Neural progenitor cell (in vitro differentiated cells): ENCODE results near the gene ACAN. TPM values are rescaled to one million over a fixed set of nuclear protein-coding genes. Genes with fewer than 3 reads are reported as not detected.

Experiments
- DNase-seq: peaks from one replicate; pipeline ENCODE4 v3.0.0-alpha.2; 2016; ENCODE audit warnings: low spot score
- H2AFZ ChIP-seq: fragments of 200-600 bp; sonication (generic); replicated peaks from 2 replicates; pipeline ENCODE4 v1.6.1; 2016; ENCODE audit warnings: antibody characterized with exemption
- H3F3A ChIP-seq: fragments of 200-600 bp; sonication (generic); 2 replicates; pipeline ENCODE4 v1.6.1; 2016; ENCODE audit warnings: antibody characterized with exemption, low read depth
- H3K27ac ChIP-seq: fragments of 200-600 bp; sonication (generic); 2 replicates; pipeline ENCODE4 v1.5.1; 2016; ENCODE audit warnings: mild to moderate bottlenecking
- H3K27me3 ChIP-seq: fragments of 200-600 bp; sonication (generic); 2 replicates; pipeline ENCODE4 v1.6.1; 2016; ENCODE audit warnings: mild to moderate bottlenecking, moderate library complexity
- H3K36me3 ChIP-seq: fragments of 200-600 bp; sonication (generic); 2 replicates; pipeline ENCODE4 v1.5.1; 2016
- H3K4me1 ChIP-seq: fragments of 200-600 bp; sonication (generic); 2 replicates; pipeline ENCODE4 v1.6.1; 2016; ENCODE audit warnings: mixed run types
- H3K4me2 ChIP-seq: fragments of 200-600 bp; sonication (generic); 2 replicates; pipeline ENCODE4 v1.6.1; 2016
- H3K4me3 ChIP-seq: fragments of 200-600 bp; sonication (generic); 2 replicates; pipeline ENCODE4 v1.5.1; 2016
- H3K79me2 ChIP-seq: fragments of 200-600 bp; sonication (generic); 2 replicates; pipeline ENCODE4 v1.6.1; 2016; ENCODE audit warnings: low read depth
- H3K9ac ChIP-seq: fragments of 200-600 bp; sonication (generic); 2 replicates; pipeline ENCODE4 v1.6.1; 2016
- H3K9me3 ChIP-seq: fragments of 200-600 bp; sonication (generic); 2 replicates; pipeline ENCODE4 v1.5.1; 2016; ENCODE audit warnings: low read depth
- H4K20me1 ChIP-seq: fragments of 200-600 bp; sonication (generic); 2 replicates; pipeline ENCODE4 v1.6.1; 2016; ENCODE audit warnings: low read depth
- H3K27ac Mint-ChIP-seq: 3 replicates; pipeline ENCODE4 v1.8.0; 2021; ENCODE audit warnings: mixed read lengths
- H3K27me3 Mint-ChIP-seq: 2 replicates; pipeline ENCODE4 v1.8.0; 2022; ENCODE audit warnings: low read depth, mild to moderate bottlenecking, inconsistent platforms, moderate library complexity, mixed read lengths; ENCODE audit not compliant: insufficient read depth
- H3K36me3 Mint-ChIP-seq: 3 replicates; pipeline ENCODE4 v1.8.0; 2021; ENCODE audit warnings: mixed read lengths
- H3K4me1 Mint-ChIP-seq: 3 replicates; pipeline ENCODE4 v1.8.0; 2021; ENCODE audit warnings: mixed read lengths
- H3K4me3 Mint-ChIP-seq: 3 replicates; pipeline ENCODE4 v1.8.0; 2021; ENCODE audit warnings: mild to moderate bottlenecking, moderate library complexity, mixed read lengths
- H3K9me3 Mint-ChIP-seq: 3 replicates; pipeline ENCODE4 v1.8.0; 2020; ENCODE audit warnings: mixed read lengths
- EZH2 ChIP-seq: fragments of 200-600 bp; sonication (generic); IDR thresholded peaks from 2 replicates; pipeline ENCODE4 v1.6.1; 2017; ENCODE audit warnings: antibody characterized with exemption, mild to moderate bottlenecking, moderate library complexity
- EZH2phosphoT487 ChIP-seq: fragments of 200-600 bp; sonication (generic); IDR thresholded peaks from 2 replicates; pipeline ENCODE4 v1.6.1; 2017; ENCODE audit warnings: antibody characterized with exemption
- total RNA-seq: library from RNA; depleted of rRNA; stranded (reverse); fragments of >200 nt; gene quantifications from 2 replicates; pipeline ENCODE4 v1.2.3, GENCODE V29; 2015; ENCODE audit warnings: low replicate concordance
- TF ChIP-seq, protein P1 (sequence below): fragments of 200-600 bp; sonication (generic); IDR thresholded peaks from 2 replicates; pipeline ENCODE4 v1.5.1; 2017; ENCODE audit warnings: antibody characterized with exemption, mild to moderate bottlenecking

ACAN gene
- total RNA-seq, 1 donor from 2014 or later: 0.06 TPM

DNA sequence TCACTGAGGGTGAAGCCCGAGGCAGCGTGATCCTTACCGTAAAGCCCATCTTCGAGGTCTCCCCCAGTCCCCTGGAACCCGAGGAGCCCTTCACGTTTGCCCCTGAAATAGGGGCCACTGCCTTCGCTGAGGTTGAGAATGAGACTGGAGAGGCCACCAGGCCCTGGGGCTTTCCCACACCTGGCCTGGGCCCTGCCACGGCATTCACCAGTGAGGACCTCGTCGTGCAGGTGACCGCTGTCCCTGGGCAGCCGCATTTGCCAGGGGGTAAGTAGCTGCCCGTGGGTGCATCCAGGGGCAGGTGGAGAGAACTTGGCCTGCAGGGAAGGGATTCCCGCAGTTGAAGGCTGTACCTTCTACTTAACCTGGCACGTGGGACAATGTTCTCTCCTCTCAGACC lies 42.4 kb downstream of the ACAN start:
- Mint-ChIP-seq H3K4me1 (no peaks in the 10 kb centered on the region), H3K27me3 (peaks cover 4% of the 10 kb centered on the region), H3K4me3 (no peak overlapping the region), H3K9me3 (no peaks in the 10 kb centered on the region), H3K27ac (no peak overlapping the region), H3K36me3 (no peaks in the 10 kb centered on the region)
- Histone ChIP-seq H3K4me3 (no peak overlapping the region), H3K27me3 (no peaks in the 10 kb centered on the region), H3K9me3 (no peaks in the 10 kb centered on the region), H3K79me2 (no peaks in the 10 kb centered on the region), H3K4me1 (no peaks in the 10 kb centered on the region), H3K36me3 (no peaks in the 10 kb centered on the region), H2AFZ (no peak overlapping the region), H3K27ac (no peak overlapping the region), H3F3A (no peaks in the 10 kb centered on the region), H3K9ac (no peak overlapping the region), H3K4me2 (no peak overlapping the region), H4K20me1 (no peaks in the 10 kb centered on the region)
- TF ChIP-seq EZH2phosphoT487: no peak
- TF ChIP-seq EZH2: no peak
- TF ChIP-seq, protein P1, sequence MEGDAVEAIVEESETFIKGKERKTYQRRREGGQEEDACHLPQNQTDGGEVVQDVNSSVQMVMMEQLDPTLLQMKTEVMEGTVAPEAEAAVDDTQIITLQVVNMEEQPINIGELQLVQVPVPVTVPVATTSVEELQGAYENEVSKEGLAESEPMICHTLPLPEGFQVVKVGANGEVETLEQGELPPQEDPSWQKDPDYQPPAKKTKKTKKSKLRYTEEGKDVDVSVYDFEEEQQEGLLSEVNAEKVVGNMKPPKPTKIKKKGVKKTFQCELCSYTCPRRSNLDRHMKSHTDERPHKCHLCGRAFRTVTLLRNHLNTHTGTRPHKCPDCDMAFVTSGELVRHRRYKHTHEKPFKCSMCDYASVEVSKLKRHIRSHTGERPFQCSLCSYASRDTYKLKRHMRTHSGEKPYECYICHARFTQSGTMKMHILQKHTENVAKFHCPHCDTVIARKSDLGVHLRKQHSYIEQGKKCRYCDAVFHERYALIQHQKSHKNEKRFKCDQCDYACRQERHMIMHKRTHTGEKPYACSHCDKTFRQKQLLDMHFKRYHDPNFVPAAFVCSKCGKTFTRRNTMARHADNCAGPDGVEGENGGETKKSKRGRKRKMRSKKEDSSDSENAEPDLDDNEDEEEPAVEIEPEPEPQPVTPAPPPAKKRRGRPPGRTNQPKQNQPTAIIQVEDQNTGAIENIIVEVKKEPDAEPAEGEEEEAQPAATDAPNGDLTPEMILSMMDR: no peak
- no peak for DNase-seq

DNA sequence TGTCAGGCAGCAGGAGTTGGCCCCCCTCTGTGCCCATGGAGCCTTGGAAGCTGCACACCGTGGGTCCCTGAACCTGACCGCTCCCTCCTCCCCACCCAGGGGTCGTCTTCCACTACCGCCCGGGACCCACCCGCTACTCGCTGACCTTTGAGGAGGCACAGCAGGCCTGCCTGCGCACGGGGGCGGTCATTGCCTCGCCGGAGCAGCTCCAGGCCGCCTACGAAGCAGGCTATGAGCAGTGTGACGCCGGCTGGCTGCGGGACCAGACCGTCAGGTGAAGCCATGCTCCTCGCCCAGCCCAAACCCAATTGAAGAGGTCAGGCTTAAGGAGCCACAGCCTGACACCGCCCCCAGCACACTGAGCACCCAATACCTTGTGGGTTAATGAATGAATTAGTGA lies 43.9 kb downstream of the ACAN start:
- Histone ChIP-seq H3K9ac (no peak overlapping the region), H3F3A (no peaks in the 10 kb centered on the region), H3K27me3 (no peaks in the 10 kb centered on the region), H3K4me3 (no peak overlapping the region), H3K4me1 (no peaks in the 10 kb centered on the region), H3K36me3 (no peaks in the 10 kb centered on the region), H3K79me2 (no peaks in the 10 kb centered on the region), H3K9me3 (no peaks in the 10 kb centered on the region), H3K4me2 (no peak overlapping the region), H2AFZ (no peak overlapping the region), H4K20me1 (no peaks in the 10 kb centered on the region), H3K27ac (no peak overlapping the region)
- H3K27ac Mint-ChIP-seq: no peak overlapping the region
- H3K36me3 Mint-ChIP-seq: no peaks in the 10 kb centered on the region
- no peaks in the 10 kb centered on the region for H3K9me3 Mint-ChIP-seq
- peaks cover 6% of the 10 kb centered on the region for H3K27me3 Mint-ChIP-seq
- TF ChIP-seq EZH2phosphoT487 (no peak), EZH2 (no peak)
- TF ChIP-seq, protein P1: no peak
- H3K4me1 Mint-ChIP-seq: no peaks in the 10 kb centered on the region
- no peak for DNase-seq
- no peak overlapping the region for H3K4me3 Mint-ChIP-seq

DNA sequence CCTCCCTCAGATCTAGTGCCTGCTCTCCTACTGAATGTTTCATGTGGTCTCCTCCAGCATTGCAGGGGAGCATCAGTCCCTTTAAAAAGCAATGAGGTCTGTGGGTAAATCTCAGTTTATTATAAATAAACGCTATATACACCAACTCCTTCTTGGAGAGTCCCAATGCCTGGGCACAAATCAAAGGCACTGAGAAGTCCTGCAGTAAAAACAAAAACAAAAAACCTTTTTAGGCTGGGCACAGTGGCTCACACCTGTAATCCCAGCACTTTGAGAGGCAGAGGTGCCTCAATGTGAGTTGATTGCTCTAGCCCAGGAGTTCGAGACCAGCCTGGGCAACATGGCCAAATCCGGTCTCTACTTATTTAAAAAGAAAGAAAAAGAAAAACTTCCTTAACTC lies 45.0 kb downstream of the ACAN start:
- Mint-ChIP-seq H3K27me3 (peaks cover 6% of the 10 kb centered on the region), H3K27ac (no peak overlapping the region), H3K4me1 (no peaks in the 10 kb centered on the region), H3K4me3 (no peak overlapping the region), H3K9me3 (no peaks in the 10 kb centered on the region), H3K36me3 (no peaks in the 10 kb centered on the region)
- no peaks in the 10 kb centered on the region for H3K79me2 ChIP-seq
- no peak overlapping the region for H3K9ac ChIP-seq
- TF ChIP-seq, protein P1: no peak
- TF ChIP-seq EZH2 (no peak), EZH2phosphoT487 (no peak)
- H3K36me3 ChIP-seq: no peaks in the 10 kb centered on the region
- no peaks in the 10 kb centered on the region for H4K20me1 ChIP-seq
- no peak overlapping the region for H2AFZ ChIP-seq
- H3K4me2 ChIP-seq: no peak overlapping the region
- no peak overlapping the region for H3K4me3 ChIP-seq
- no peak overlapping the region for H3K27ac ChIP-seq
- H3K4me1 ChIP-seq: no peaks in the 10 kb centered on the region
- H3K9me3 ChIP-seq: no peaks in the 10 kb centered on the region
- H3K27me3 ChIP-seq: no peaks in the 10 kb centered on the region
- no peak for DNase-seq
- no peaks in the 10 kb centered on the region for H3F3A ChIP-seq
